Endothelial cell (in vitro differentiated cells): ENCODE measurements around the gene CHRDL2. TPM values are rescaled to one million over a fixed set of nuclear protein-coding genes. Genes with fewer than 3 reads are reported as not detected.

Experiments
- DNase-seq: peaks from one replicate; pipeline ENCODE4 v3.0.0; 2021; ENCODE audit warnings: low spot score
- H3K27ac Mint-ChIP-seq: one replicate; pipeline ENCODE4 v1.8.0; 2021; ENCODE audit warnings: mixed read lengths, inconsistent platforms; ENCODE audit not compliant: unreplicated experiment
- H3K27me3 Mint-ChIP-seq: one replicate; pipeline ENCODE4 v1.8.0; 2021; ENCODE audit warnings: mild to moderate bottlenecking, moderate library complexity, mixed read lengths, inconsistent platforms; ENCODE audit not compliant: unreplicated experiment
- H3K36me3 Mint-ChIP-seq: one replicate; pipeline ENCODE4 v1.8.0; 2021; ENCODE audit warnings: mild to moderate bottlenecking, low read depth, mixed read lengths, inconsistent platforms; ENCODE audit not compliant: unreplicated experiment
- H3K4me1 Mint-ChIP-seq: one replicate; pipeline ENCODE4 v1.8.0; 2021; ENCODE audit warnings: mild to moderate bottlenecking, mixed read lengths, inconsistent platforms; ENCODE audit not compliant: unreplicated experiment
- H3K4me3 Mint-ChIP-seq: one replicate; pipeline ENCODE4 v1.8.0; 2021; ENCODE audit warnings: mild to moderate bottlenecking, mixed read lengths, inconsistent platforms; ENCODE audit not compliant: unreplicated experiment
- H3K9me3 Mint-ChIP-seq: one replicate; pipeline ENCODE4 v1.8.0; 2021; ENCODE audit warnings: mixed read lengths, inconsistent platforms; ENCODE audit not compliant: unreplicated experiment
- total RNA-seq: library from RNA; stranded (reverse); fragmentation: NEBNext Ultra II Directional; extraction: Animal tissue kit (Norgen Biotek cat#: 25700); gene quantifications from one replicate; pipeline ENCODE4 v1.2.1, GENCODE V29; 2021; ENCODE audit not compliant: unreplicated experiment
- TF ChIP-seq, protein P1 (sequence below): fragments of 200-600 bp; sonication (generic); IDR thresholded peaks from one replicate; pipeline ENCODE4 v1.5.0; 2021; ENCODE audit warnings: antibody characterized with exemption; ENCODE audit not compliant: unreplicated experiment

The CHRDL2 gene
- total RNA-seq, 1 donor from 2014 or later: 0.21 TPM

DNA sequence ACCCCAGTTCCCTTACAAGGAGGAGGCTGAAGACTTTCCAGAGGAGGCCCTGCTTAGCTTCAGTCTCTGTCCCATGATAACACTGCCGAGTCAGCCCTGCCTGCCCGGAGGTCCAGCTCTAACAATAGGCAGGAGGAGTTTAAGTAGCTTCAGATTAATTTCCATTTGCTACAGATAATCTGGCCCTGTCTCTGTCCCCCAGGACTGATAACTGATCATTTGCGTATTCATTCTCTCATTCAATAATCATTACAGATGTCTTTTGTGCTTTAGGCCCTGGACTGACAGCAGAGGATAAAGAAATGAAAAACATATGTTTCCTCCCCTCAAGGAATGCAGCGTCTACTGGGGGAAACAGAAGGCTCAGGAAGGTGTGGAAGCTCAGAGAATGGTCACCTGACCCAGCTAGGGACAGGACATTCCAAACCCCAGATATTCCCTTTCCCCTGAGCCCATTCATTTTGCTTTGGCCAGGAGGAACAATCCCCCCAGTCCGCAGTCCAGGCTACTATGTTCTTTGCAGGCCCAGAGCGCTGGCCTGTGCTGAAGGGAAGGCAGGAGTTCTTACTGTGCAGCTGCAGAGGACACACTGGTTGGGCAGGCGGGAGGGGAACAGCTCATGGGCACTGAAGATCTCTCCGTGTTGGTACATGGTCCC is 20.8 kb downstream of the CHRDL2 start:
- Mint-ChIP-seq H3K27me3 (peaks cover 11% of the 10 kb centered on the region), H3K36me3 (peaks cover 3% of the 10 kb centered on the region), H3K4me3 (no peak overlapping the region), H3K9me3 (no peaks in the 10 kb centered on the region), H3K27ac (peak overlapping the region; percentile 67), H3K4me1 (peaks cover 18% of the 10 kb centered on the region)
- no peak for DNase-seq
- TF ChIP-seq, protein P1, sequence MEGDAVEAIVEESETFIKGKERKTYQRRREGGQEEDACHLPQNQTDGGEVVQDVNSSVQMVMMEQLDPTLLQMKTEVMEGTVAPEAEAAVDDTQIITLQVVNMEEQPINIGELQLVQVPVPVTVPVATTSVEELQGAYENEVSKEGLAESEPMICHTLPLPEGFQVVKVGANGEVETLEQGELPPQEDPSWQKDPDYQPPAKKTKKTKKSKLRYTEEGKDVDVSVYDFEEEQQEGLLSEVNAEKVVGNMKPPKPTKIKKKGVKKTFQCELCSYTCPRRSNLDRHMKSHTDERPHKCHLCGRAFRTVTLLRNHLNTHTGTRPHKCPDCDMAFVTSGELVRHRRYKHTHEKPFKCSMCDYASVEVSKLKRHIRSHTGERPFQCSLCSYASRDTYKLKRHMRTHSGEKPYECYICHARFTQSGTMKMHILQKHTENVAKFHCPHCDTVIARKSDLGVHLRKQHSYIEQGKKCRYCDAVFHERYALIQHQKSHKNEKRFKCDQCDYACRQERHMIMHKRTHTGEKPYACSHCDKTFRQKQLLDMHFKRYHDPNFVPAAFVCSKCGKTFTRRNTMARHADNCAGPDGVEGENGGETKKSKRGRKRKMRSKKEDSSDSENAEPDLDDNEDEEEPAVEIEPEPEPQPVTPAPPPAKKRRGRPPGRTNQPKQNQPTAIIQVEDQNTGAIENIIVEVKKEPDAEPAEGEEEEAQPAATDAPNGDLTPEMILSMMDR: no peak

DNA sequence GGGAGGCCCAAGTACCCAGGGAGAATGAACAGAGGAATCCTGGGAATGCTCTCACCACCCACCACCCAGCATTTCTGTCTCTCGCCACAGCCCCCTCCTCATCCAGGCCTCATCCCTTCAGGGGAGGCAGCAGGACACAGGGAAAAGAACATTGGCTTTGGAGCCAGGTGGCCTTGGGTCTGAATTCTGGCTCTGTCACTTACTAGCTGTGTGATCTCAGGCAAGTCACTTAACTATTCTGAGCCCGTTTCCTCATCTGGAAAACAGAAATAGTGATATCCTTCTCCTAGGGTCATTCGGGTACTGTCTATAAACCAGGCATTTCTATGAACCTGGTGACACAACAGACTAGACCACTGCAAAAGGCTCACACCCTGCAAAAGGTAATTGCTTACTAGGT is 22.1 kb downstream of the CHRDL2 start:
- peaks cover 11% of the 10 kb centered on the region for H3K27me3 Mint-ChIP-seq

DNA sequence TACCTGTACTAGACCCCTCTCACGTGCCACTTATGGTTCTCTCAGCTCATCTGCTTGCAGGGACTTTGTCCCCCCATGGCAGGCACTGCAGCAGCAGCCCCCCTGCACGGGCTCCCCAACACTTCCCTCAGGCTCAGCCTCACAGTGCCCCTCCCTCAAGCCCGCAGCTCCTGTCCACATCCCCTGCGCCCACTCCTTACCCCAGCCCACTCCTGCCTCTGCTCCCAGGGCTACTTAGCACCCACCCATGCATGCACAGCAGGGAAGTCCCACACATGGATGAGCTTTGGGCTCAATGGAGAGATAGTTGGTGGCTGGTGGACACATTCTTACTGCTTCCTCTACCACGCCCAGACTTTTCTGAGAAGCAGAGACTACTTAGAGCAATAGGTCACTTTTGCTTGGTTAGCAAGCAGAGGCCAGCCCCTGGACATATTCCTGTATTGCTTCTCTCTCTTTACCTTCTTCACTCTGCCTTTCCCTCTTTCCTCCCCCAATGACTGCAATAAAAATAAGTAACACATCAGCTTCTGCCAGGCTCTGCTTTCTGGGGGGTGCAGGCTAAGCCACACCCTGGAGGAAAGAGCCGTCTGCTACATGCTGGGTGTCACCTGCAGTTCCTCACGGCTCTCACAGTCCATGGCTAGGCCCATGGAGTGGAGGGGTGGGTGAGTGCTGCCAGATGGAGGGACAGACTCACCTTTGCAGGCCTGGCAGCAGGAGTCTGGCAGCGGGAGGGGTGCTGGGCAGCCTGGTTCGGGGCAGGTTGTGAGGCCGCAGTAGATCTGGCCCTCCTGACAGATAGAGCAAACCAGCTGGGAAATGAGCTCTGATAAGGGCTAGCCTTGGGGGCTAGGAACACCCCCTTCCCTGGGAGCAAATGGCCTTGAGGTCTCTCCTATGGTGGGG is 23.4 kb downstream of the CHRDL2 start:
- TF ChIP-seq, protein P1: no peak
- Mint-ChIP-seq H3K4me1 (peaks cover 18% of the 10 kb centered on the region), H3K4me3 (peak overlapping the region; percentile 25), H3K9me3 (no peaks in the 10 kb centered on the region), H3K27ac (no peak overlapping the region), H3K27me3 (peaks cover 9% of the 10 kb centered on the region), H3K36me3 (peaks cover 3% of the 10 kb centered on the region)
- no peak for DNase-seq

More for the DNA sequence above, 22.1 kb downstream of the CHRDL2 start:
- TF ChIP-seq, protein P1: no peak
- Mint-ChIP-seq H3K27ac (no peak overlapping the region), H3K36me3 (peaks cover 3% of the 10 kb centered on the region), H3K4me3 (no peak overlapping the region), H3K9me3 (no peaks in the 10 kb centered on the region), H3K4me1 (peaks cover 18% of the 10 kb centered on the region)
- DNase-seq: no peak

DNA sequence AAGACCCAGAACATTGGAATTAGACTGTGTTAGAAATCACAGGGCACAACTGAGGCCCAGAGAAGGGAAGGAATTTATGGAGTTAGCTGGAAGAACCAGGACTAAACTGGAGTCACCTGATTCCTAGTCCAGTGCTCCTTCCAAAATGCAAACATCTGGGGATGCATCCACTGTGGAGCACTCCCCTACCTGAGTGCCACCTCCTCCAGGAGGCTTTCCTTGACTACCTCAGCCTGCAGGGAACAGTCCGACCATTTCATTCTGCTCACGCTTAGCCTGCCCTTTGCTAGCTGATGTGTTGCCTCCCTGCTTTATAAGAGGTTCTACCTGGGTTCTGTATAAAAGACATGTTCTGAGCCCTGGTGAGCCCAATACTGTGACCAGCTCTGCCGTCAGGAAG is 24.0 kb downstream of the CHRDL2 start:
- Mint-ChIP-seq H3K27ac (no peak overlapping the region), H3K36me3 (no peaks in the 10 kb centered on the region), H3K9me3 (no peaks in the 10 kb centered on the region), H3K27me3 (peaks cover 9% of the 10 kb centered on the region), H3K4me3 (peak overlapping the region; percentile 25), H3K4me1 (peaks cover 18% of the 10 kb centered on the region)
- TF ChIP-seq, protein P1: no peak
- no peak for DNase-seq

DNA sequence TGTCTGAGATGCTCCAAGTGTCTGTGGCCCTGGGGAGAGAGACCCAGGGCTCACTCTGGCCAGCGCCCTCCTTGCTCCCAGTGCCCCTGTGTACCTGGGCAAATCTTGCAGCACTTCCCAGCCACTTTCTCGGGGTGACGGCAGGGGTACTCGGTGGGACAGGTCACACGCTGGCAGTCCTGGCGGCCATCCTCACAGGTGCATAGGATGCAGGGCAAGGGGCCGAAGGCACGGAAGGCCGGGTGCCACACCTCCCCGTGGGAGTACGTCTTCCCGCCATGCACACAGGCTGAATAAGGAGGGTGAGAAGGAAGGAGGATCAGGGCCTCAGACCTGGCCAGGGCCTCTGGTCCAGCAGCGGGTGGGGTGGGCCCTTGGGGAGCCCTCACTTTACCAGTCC is 28.0 kb downstream of the CHRDL2 start:
- no peak overlapping the region for H3K4me3 Mint-ChIP-seq
- no peak overlapping the region for H3K27ac Mint-ChIP-seq
- peaks cover 8% of the 10 kb centered on the region for H3K4me1 Mint-ChIP-seq
- H3K36me3 Mint-ChIP-seq: no peaks in the 10 kb centered on the region
- no peaks in the 10 kb centered on the region for H3K9me3 Mint-ChIP-seq
- DNase-seq: no peak
- H3K27me3 Mint-ChIP-seq: peaks cover 6% of the 10 kb centered on the region
- TF ChIP-seq, protein P1: no peak
